GM12878 (cell line): ENCODE measurements around the gene GMPPA. TPM values are rescaled to one million over a fixed set of nuclear protein-coding genes. Genes with fewer than 3 reads are reported as not detected.
A peak's percentile ranks its signal among the peaks of the same experiment; 100 is the strongest.

Experiments used
- ATAC-seq: fragments of 200-7000 bp; cut with Tn5 transposase; 3 replicates; pipeline ENCODE4 v1.9.1; 2020; ENCODE audit warnings: mild to moderate bottlenecking, moderate library complexity
- BruUV-seq: library from RNA; stranded (reverse); fragments of 400-500 nt; replicated peaks from 2 replicates; lab custom pipeline; 2021; lab: Mats Ljungman, UMichigan
- CTCF ChIA-PET: fragments of 300-600 bp; sonication (Branson Sonifier 250); formaldehyde crosslinking; extraction: SDS; loops from one replicate; lab custom pipeline; 2021; ENCODE audit warnings: inconsistent platforms; lab: Yijun Ruan, JAX
- POLR2A ChIA-PET: fragments of 350-600 bp; formaldehyde crosslinking; extraction: SDS; loops from one replicate; lab custom pipeline; 2021; ENCODE audit warnings: inconsistent platforms; lab: Charles Lee
- RAD21 ChIA-PET: fragments of 300-600 bp; sonication (Branson Sonifier 250); formaldehyde crosslinking; loops from one replicate; lab custom pipeline; 2023; ENCODE audit warnings: antibody characterized with exemption; ENCODE audit not compliant: unreplicated experiment; lab: Charles Lee
- SMC1A ChIA-PET: fragments of 300-600 bp; sonication (Branson Sonifier 250); formaldehyde crosslinking; loops from one replicate; lab custom pipeline; 2023; ENCODE audit not compliant: unreplicated experiment, uncharacterized antibody; lab: Charles Lee
- DNase-seq: peaks from one replicate; pipeline ENCODE4 v3.0.0-alpha.2; 2011; ENCODE audit warnings: low read depth, low spot score
- FAIRE-seq: peaks from 3 replicates; lab custom pipeline; 2011; peaks lifted over from hg19 to GRCh38; lab: Jason Lieb, UNC
- H2AFZ ChIP-seq: 2 replicates; pipeline ENCODE4 v1.6.0; 2011; ENCODE audit warnings: low read depth, low read length, control low read depth; ENCODE audit not compliant: control insufficient read depth
- H3K27ac ChIP-seq: 2 replicates; pipeline ENCODE4 v1.5.1; 2011; ENCODE audit warnings: control low read depth; ENCODE audit not compliant: control insufficient read depth, insufficient read depth
- H3K27me3 ChIP-seq, 2 experiments: replicated peaks in 1 of 2; 2 replicates each; pipeline versions ENCODE4 v1.6.0 to v1.6.1; 2011; ENCODE audit warnings: low read length in 1 of 2; ENCODE audit not compliant: control insufficient read depth in 2 of 2, insufficient read depth in 2 of 2
- H3K36me3 ChIP-seq, 2 experiments: 2 replicates each; pipeline ENCODE4 v1.5.1; 2011; ENCODE audit warnings: low read length in 1 of 2; ENCODE audit not compliant: control insufficient read depth in 2 of 2, insufficient read depth in 2 of 2
- H3K4me1 ChIP-seq: 2 replicates; pipeline ENCODE4 v1.6.1; 2011; ENCODE audit warnings: mild to moderate bottlenecking, low read length, moderate library complexity, mixed read lengths; ENCODE audit not compliant: control insufficient read depth, insufficient read depth
- H3K4me2 ChIP-seq: 2 replicates; pipeline ENCODE4 v1.6.0; 2011; ENCODE audit warnings: control low read depth; ENCODE audit not compliant: control insufficient read depth, insufficient read depth
- H3K4me3 ChIP-seq: fragments of 200-600 bp; sonication (generic); 2 replicates; pipeline ENCODE4 v1.5.1; 2016
- H3K79me2 ChIP-seq: 2 replicates; pipeline ENCODE4 v1.6.0; 2011; ENCODE audit warnings: low read length; ENCODE audit not compliant: control insufficient read depth, insufficient read depth
- H3K9ac ChIP-seq: 2 replicates; pipeline ENCODE4 v1.8.0; 2011; ENCODE audit warnings: low read length, control low read depth, mixed read lengths; ENCODE audit not compliant: control insufficient read depth, insufficient read depth
- H3K9me3 ChIP-seq: replicated peaks from 3 replicates; pipeline ENCODE4 v1.5.1; 2011; ENCODE audit warnings: mild to moderate bottlenecking, low read length; ENCODE audit not compliant: control insufficient read depth, insufficient read depth
- H4K20me1 ChIP-seq: 2 replicates; pipeline ENCODE4 v1.6.0; 2011; ENCODE audit not compliant: control insufficient read depth, insufficient read depth
- WGBS: methylation state at CpG from one replicate; pipeline ENCODE4 v1.1.6; 2016; ENCODE audit warnings: low lambda C conversion rate; ENCODE audit not compliant: insufficient replicate concordance, insufficient coverage; ENCODE audit errors: missing lambda C conversion rate; 5-methylcytosine and 5-hydroxymethylcytosine counted together
- in situ Hi-C: fragments of 300-500 bp; cut with MboI; formaldehyde crosslinking; loops from 9 replicates; pipeline ENCODE4 v1.14.3; 2018; ENCODE audit warnings: mixed read lengths
- intact Hi-C: fragments of 100-400 bp; cut with micrococcal nuclease; formaldehyde crosslinking; loops from one replicate; pipeline ENCODE4 v1.14.2; 2022; ENCODE audit not compliant: unreplicated experiment
- polyA plus RNA-seq, 11 experiments: library from polyadenylated mRNA; depleted of rRNA in 4 of 11; unstranded in 6 of 11; stranded (reverse) in 5 of 11; fragments of >200 nt; fragmentation: Nextera tagmentation in 4 of 11; fragmentation: Illumina TruSeq in 1 of 11; extraction: Ambion mirVana in 4 of 11; extraction: Trizol in 1 of 11; gene quantifications; 1 replicate in 1 of 11; 2 replicates in 10 of 11; pipeline versions ENCODE4 v1.2.1 to v1.2.3, GENCODE V29; 2011 to 2016; ENCODE audit warnings: inconsistent platforms in 2 of 11, missing spikeins in 2 of 11, low read depth in 1 of 11
- total RNA-seq, 4 experiments: library from RNA; depleted of rRNA in 3 of 4; stranded (reverse); fragments of >200 nt in 3 of 4; fragmentation: Illumina TruSeq in 1 of 4; extraction: Trizol in 1 of 4; gene quantifications; 2 replicates each; pipeline versions ENCODE4 v1.2.1 to v1.2.3, GENCODE V29; 2013 to 2021
- TF ChIP-seq, protein P1 (sequence below): fragments of 150-350 bp; IDR thresholded peaks from 2 replicates; pipeline ENCODE4 v1.6.1; 2016; ENCODE audit warnings: low read depth, low read length
- TF ChIP-seq, protein P2 (sequence below), 3 experiments: IDR thresholded peaks in 2 of 3; conservative IDR thresholded peaks in 1 of 3; 2 replicates each; pipeline ENCODE4 v1.5.1; 2011; ENCODE audit warnings: low read depth in 3 of 3, low read length in 3 of 3, mild to moderate bottlenecking in 3 of 3, control low read depth in 2 of 3, moderate library complexity in 2 of 3, inconsistent platforms in 1 of 3, mixed read lengths in 1 of 3; ENCODE audit not compliant: control insufficient read depth in 2 of 3, insufficient read depth in 1 of 3; ENCODE audit errors: extremely low read depth in 1 of 3

Gene GMPPA
- total and polyA plus RNA-seq, 10 of the 15 experiments (the other 5 are each of a cell fraction or from before 2014, with no cell fraction given), result 1.9 to 83.2 (median 45.0) TPM

DNA sequence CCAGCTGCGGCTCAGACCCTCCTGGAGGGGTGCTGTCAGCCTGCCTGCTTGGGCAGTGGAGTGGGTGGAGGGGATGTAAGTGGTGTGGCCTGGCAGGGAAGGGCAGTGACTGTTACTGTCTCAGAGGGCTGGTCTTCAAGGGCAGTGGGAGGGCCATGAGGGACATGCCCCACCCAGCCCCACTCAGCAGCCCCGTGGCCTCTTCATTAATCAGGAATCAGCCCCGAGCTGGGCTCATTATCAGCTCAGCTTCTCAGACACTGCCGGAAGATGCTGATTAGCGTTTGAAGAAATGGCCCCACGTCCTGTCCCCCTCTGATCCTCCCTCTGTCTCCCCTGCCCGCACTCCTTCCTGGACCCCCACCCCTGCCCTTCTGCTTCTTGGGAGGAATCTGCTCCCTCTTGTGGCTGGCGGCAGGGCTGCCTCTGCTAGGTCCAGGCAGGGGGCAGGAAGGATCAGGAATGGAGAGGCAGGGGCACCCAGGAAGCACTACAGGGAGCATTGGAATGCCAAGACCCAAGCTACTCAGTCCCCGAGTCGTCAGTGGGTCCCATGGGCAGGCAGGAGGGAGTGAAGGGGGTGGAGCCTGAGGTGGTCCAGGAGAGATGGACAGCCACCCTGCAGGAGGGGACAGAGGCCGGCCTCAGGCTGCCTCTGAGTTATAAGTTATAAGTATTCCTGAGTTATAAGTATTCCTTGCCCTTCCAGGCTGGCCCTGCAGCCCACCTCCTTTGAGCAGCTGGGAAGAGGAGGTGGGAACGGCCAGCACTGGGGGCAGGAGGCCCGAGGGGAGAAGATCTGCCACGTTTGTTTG, 22.6 kb downstream of the GMPPA start:
- ChIA-PET CTCF (interaction anchor here (1.0 to 2.3 kb wide), 4 partner anchors 9 to 119 kb away, joined by 3 to 9 read pairs (median 4); no protein-coding TSS in a partner anchor), SMC1A (interaction anchor here (0.9 kb wide), 1 partner anchor 9 kb away, joined by 3 read pairs; no protein-coding TSS in a partner anchor), RAD21 (no interaction called here), POLR2A (no interaction called here)
- Histone ChIP-seq H3K9ac (no peak overlapping the region), H3K4me3 (no peak overlapping the region), H3K79me2 (no peaks in the 10 kb centered on the region), H3K27me3 (peaks cover 16 to 20% of the 10 kb centered on the region in 2 experiments), H4K20me1 (no peaks in the 10 kb centered on the region), H3K9me3 (no peaks in the 10 kb centered on the region), H3K4me2 (no peak overlapping the region), H2AFZ (no peak overlapping the region), H3K36me3 (no peaks in the 10 kb centered on the region), H3K27ac (no peak overlapping the region), H3K4me1 (no peaks in the 10 kb centered on the region)
- intact Hi-C loops (no loop called here), in situ Hi-C loops (no loop called here)
- ATAC-seq, result peak; percentile 62
- DNase-seq, result no peak
- TF ChIP-seq, protein P1, sequence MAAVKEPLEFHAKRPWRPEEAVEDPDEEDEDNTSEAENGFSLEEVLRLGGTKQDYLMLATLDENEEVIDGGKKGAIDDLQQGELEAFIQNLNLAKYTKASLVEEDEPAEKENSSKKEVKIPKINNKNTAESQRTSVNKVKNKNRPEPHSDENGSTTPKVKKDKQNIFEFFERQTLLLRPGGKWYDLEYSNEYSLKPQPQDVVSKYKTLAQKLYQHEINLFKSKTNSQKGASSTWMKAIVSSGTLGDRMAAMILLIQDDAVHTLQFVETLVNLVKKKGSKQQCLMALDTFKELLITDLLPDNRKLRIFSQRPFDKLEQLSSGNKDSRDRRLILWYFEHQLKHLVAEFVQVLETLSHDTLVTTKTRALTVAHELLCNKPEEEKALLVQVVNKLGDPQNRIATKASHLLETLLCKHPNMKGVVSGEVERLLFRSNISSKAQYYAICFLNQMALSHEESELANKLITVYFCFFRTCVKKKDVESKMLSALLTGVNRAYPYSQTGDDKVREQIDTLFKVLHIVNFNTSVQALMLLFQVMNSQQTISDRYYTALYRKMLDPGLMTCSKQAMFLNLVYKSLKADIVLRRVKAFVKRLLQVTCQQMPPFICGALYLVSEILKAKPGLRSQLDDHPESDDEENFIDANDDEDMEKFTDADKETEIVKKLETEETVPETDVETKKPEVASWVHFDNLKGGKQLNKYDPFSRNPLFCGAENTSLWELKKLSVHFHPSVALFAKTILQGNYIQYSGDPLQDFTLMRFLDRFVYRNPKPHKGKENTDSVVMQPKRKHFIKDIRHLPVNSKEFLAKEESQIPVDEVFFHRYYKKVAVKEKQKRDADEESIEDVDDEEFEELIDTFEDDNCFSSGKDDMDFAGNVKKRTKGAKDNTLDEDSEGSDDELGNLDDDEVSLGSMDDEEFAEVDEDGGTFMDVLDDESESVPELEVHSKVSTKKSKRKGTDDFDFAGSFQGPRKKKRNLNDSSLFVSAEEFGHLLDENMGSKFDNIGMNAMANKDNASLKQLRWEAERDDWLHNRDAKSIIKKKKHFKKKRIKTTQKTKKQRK, result no peak
- TF ChIP-seq, protein P2, sequence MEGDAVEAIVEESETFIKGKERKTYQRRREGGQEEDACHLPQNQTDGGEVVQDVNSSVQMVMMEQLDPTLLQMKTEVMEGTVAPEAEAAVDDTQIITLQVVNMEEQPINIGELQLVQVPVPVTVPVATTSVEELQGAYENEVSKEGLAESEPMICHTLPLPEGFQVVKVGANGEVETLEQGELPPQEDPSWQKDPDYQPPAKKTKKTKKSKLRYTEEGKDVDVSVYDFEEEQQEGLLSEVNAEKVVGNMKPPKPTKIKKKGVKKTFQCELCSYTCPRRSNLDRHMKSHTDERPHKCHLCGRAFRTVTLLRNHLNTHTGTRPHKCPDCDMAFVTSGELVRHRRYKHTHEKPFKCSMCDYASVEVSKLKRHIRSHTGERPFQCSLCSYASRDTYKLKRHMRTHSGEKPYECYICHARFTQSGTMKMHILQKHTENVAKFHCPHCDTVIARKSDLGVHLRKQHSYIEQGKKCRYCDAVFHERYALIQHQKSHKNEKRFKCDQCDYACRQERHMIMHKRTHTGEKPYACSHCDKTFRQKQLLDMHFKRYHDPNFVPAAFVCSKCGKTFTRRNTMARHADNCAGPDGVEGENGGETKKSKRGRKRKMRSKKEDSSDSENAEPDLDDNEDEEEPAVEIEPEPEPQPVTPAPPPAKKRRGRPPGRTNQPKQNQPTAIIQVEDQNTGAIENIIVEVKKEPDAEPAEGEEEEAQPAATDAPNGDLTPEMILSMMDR (IDR thresholded peaks at IDR 0.05 in 2 of 3, conservative IDR thresholded peaks at IDR 0.05 in 1 of 3; ENCODE audit: control insufficient read depth in 2 of 3, extremely low read depth in 1 of 3, insufficient read depth in 1 of 3, low read depth in 3 of 3, low read length in 3 of 3), result peak; percentile 16 to 40 (median 29); a peak in 4 of 6 replicates
- FAIRE-seq, result no peak
- no TSS peak for BruUV-seq
- 9% methylated on average over 8 of the region's 14 CpGs for WGBS
